ENCODE data around the gene NTHL1. TPM values are rescaled to one million over a fixed set of nuclear protein-coding genes. Genes with fewer than 3 reads are reported as not detected.

Gene NTHL1
- total RNA-seq, 1 donor from 2014 or later = 50.7 TPM

- DNase-seq (ENCODE audit: low read depth, low spot score) = no peak
- TF ChIP-seq CTCF (conservative IDR thresholded peaks at IDR 0.05) = no peak
- Mint-ChIP-seq H3K36me3 (ENCODE audit: low read depth) (no peaks in the 10 kb centered on the region), H3K9me3 (no peaks in the 10 kb centered on the region), H3K27ac (ENCODE audit: unreplicated experiment) (no peak overlapping the region), H3K27me3 (ENCODE audit: low read depth) (no peaks in the 10 kb centered on the region), H3K4me3 (peak overlapping the region; percentile 57), H3K4me1 (peaks cover 4% of the 10 kb centered on the region)
Observed at GRCh38 chr16:2039274-2040031, 8.2 kb downstream of the NTHL1 start.

- H3K36me3 Mint-ChIP-seq (ENCODE audit: low read depth) = no peaks in the 10 kb centered on the region
- TF ChIP-seq CTCF (conservative IDR thresholded peaks at IDR 0.05) = no peak
- no peaks in the 10 kb centered on the region for H3K9me3 Mint-ChIP-seq
- H3K4me1 Mint-ChIP-seq = peaks cover 8% of the 10 kb centered on the region
- no peak overlapping the region for H3K27ac Mint-ChIP-seq (ENCODE audit: unreplicated experiment)
- no peak overlapping the region for H3K4me3 Mint-ChIP-seq
- no peak for DNase-seq (ENCODE audit: low read depth, low spot score)
- no peaks in the 10 kb centered on the region for H3K27me3 Mint-ChIP-seq (ENCODE audit: low read depth)
Observed at GRCh38 chr16:2038382-2039231, 9.0 kb downstream of the NTHL1 start.

GRCh38 chr16:2037647-2038381 lies 9.8 kb downstream of the NTHL1 start:
- Mint-ChIP-seq H3K27me3 (ENCODE audit: low read depth) (no peaks in the 10 kb centered on the region), H3K4me3 (no peak overlapping the region), H3K9me3 (no peaks in the 10 kb centered on the region), H3K36me3 (ENCODE audit: low read depth) (no peaks in the 10 kb centered on the region), H3K4me1 (peaks cover 8% of the 10 kb centered on the region), H3K27ac (ENCODE audit: unreplicated experiment) (no peak overlapping the region)
- no peak for TF ChIP-seq CTCF (conservative IDR thresholded peaks at IDR 0.05)
- no peak for DNase-seq (ENCODE audit: low read depth, low spot score)

- DNase-seq (ENCODE audit: low read depth, low spot score) = no peak
- no peak for TF ChIP-seq CTCF (conservative IDR thresholded peaks at IDR 0.05)
- Mint-ChIP-seq H3K27me3 (ENCODE audit: low read depth) (no peaks in the 10 kb centered on the region), H3K27ac (ENCODE audit: unreplicated experiment) (no peak overlapping the region), H3K4me3 (no peak overlapping the region), H3K9me3 (no peaks in the 10 kb centered on the region), H3K36me3 (ENCODE audit: low read depth) (no peaks in the 10 kb centered on the region), H3K4me1 (peaks cover 8% of the 10 kb centered on the region)
Observed at GRCh38 chr16:2037115-2037514, 10.5 kb downstream of the NTHL1 start.

- H3K9me3 Mint-ChIP-seq = no peaks in the 10 kb centered on the region
- H3K27me3 Mint-ChIP-seq (ENCODE audit: low read depth) = no peaks in the 10 kb centered on the region
- DNase-seq (ENCODE audit: low read depth, low spot score) = no peak
- no peaks in the 10 kb centered on the region for H3K36me3 Mint-ChIP-seq (ENCODE audit: low read depth)
- no peak overlapping the region for H3K27ac Mint-ChIP-seq (ENCODE audit: unreplicated experiment)
- TF ChIP-seq CTCF (conservative IDR thresholded peaks at IDR 0.05) = no peak
- H3K4me3 Mint-ChIP-seq = no peak overlapping the region
- peaks cover 8% of the 10 kb centered on the region for H3K4me1 Mint-ChIP-seq
Observed at GRCh38 chr16:2036200-2036966, 11.3 kb downstream of the NTHL1 start.

All from neural crest cell (in vitro differentiated cells).